Ishikawa (cell line): Measurements from ENCODE around the gene SENP6.

Source experiments
- CEBPB ChIP-seq: IDR thresholded peaks from 2 replicates; pipeline ENCODE4 v1.6.1; 2012
- CREB1 ChIP-seq: IDR thresholded peaks from 2 replicates; pipeline ENCODE4 v1.6.1; 2012; ENCODE audit warnings: low read depth
- EGR1 ChIP-seq: IDR thresholded peaks from 2 replicates; pipeline ENCODE4 v1.6.1; 2012
- EP300 ChIP-seq: IDR thresholded peaks from 2 replicates; pipeline ENCODE4 v1.6.1; 2012; ENCODE audit warnings: borderline replicate concordance
- FOXM1 ChIP-seq: IDR thresholded peaks from 2 replicates; pipeline ENCODE4 v1.6.1; 2012; ENCODE audit warnings: low read depth, borderline replicate concordance
- NFIC ChIP-seq: IDR thresholded peaks from 2 replicates; pipeline ENCODE4 v1.6.1; 2012
- RAD21 ChIP-seq: IDR thresholded peaks from 2 replicates; pipeline ENCODE4 v1.6.1; 2012; ENCODE audit warnings: low read depth
- TAF1 ChIP-seq: IDR thresholded peaks from 2 replicates; pipeline ENCODE4 v1.6.1; 2012; ENCODE audit warnings: low read depth, mild to moderate bottlenecking
- TCF12 ChIP-seq: IDR thresholded peaks from 2 replicates; pipeline ENCODE4 v1.6.1; 2012; ENCODE audit warnings: low read depth
- TEAD4 ChIP-seq: IDR thresholded peaks from 2 replicates; pipeline ENCODE4 v1.6.1; 2012
- YY1 ChIP-seq: IDR thresholded peaks from 2 replicates; pipeline ENCODE4 v1.6.1; 2012; ENCODE audit warnings: low read depth
- ZBTB7A ChIP-seq: IDR thresholded peaks from 2 replicates; pipeline ENCODE4 v1.6.1; 2012; ENCODE audit warnings: low read depth
- TF ChIP-seq, protein P1 (sequence below): IDR thresholded peaks from 2 replicates; pipeline ENCODE4 v1.6.1; 2012
- TF ChIP-seq, protein P2 (sequence below): IDR thresholded peaks from 2 replicates; pipeline ENCODE4 v1.6.1; 2012
- TF ChIP-seq, protein P3 (sequence below): IDR thresholded peaks from 2 replicates; pipeline ENCODE4 v1.6.1; 2012; ENCODE audit warnings: low read depth, mild to moderate bottlenecking

Gene SENP6

DNA sequence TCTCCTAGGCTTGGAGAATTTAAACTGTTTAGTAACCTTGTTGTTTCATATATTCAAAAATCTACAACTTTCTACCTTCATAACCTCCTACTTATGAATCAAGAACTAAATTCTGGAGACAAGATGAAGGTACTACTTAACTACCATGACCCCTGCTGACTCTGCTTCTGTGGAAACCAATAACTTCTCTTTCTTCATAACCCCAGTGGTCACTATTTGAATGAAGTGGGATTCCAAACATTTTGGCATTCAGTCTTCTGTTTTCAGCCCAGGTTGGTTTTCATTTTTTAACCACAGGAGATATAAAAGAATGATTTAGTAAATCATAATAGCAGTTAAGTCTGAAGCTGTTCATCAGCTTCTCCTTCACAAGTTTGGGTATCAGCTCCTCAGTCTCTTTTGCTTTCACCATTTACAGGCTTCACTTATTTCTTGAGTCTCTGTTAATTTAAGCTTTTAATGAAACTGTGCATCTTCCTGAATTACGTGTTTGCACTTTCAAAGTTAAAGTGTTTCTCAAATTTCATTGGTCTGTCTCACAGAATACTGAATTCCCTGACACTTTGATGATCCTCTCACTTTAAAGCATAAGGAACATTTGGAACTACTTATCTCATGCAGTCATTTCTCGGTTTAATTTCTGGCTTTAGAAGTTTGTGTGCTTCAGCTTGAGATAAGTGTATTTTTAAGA is 9.5 kb downstream of the SENP6 start:
- TF ChIP-seq EP300 (no peak), TEAD4 (no peak), EGR1 (no peak), TCF12 (no peak), FOXM1 (no peak), TAF1 (no peak), ZBTB7A (no peak), CEBPB (no peak), NFIC (no peak), YY1 (no peak), CREB1 (no peak), RAD21 (no peak)
- TF ChIP-seq, protein P1, sequence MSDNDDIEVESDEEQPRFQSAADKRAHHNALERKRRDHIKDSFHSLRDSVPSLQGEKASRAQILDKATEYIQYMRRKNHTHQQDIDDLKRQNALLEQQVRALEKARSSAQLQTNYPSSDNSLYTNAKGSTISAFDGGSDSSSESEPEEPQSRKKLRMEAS: no peak
- TF ChIP-seq, protein P2, sequence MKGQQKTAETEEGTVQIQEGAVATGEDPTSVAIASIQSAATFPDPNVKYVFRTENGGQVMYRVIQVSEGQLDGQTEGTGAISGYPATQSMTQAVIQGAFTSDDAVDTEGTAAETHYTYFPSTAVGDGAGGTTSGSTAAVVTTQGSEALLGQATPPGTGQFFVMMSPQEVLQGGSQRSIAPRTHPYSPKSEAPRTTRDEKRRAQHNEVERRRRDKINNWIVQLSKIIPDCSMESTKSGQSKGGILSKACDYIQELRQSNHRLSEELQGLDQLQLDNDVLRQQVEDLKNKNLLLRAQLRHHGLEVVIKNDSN: no peak
- TF ChIP-seq, protein P3, sequence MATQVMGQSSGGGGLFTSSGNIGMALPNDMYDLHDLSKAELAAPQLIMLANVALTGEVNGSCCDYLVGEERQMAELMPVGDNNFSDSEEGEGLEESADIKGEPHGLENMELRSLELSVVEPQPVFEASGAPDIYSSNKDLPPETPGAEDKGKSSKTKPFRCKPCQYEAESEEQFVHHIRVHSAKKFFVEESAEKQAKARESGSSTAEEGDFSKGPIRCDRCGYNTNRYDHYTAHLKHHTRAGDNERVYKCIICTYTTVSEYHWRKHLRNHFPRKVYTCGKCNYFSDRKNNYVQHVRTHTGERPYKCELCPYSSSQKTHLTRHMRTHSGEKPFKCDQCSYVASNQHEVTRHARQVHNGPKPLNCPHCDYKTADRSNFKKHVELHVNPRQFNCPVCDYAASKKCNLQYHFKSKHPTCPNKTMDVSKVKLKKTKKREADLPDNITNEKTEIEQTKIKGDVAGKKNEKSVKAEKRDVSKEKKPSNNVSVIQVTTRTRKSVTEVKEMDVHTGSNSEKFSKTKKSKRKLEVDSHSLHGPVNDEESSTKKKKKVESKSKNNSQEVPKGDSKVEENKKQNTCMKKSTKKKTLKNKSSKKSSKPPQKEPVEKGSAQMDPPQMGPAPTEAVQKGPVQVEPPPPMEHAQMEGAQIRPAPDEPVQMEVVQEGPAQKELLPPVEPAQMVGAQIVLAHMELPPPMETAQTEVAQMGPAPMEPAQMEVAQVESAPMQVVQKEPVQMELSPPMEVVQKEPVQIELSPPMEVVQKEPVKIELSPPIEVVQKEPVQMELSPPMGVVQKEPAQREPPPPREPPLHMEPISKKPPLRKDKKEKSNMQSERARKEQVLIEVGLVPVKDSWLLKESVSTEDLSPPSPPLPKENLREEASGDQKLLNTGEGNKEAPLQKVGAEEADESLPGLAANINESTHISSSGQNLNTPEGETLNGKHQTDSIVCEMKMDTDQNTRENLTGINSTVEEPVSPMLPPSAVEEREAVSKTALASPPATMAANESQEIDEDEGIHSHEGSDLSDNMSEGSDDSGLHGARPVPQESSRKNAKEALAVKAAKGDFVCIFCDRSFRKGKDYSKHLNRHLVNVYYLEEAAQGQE: no peak

DNA sequence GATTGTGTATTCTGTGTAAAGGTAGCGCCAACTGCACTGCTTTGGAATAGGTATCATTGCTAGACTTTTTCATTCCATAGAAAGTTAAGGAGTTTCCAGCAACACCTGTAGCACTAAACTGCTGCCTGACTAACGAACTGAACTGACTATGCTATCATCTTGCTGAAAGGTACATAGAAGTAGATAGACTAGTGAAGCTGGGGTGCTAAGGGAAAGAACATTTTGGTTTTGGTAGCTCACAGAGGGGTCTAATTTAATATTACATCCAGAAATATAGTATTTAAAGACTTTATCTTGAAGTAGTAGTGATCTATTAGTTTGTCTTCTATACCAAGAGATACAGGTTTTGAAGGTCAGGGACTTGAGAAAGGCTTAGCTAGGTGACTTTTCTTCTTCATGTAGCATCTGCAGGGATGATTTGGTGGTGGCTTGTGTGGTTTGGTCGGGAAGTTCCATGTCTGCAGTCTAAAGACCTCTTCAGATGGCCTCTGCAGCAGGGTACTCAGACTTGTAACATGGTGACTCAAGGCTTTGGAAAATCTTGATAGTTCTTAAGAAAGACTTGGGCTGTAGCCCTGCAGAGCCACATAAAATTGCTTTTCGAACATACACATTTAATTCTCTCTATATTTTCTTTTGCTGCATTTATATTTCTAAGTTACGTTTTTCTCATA is 10.2 kb downstream of the SENP6 start:
- no peak for TF ChIP-seq RAD21
- TF ChIP-seq, protein P3: no peak
- no peak for TF ChIP-seq TCF12
- no peak for TF ChIP-seq FOXM1
- no peak for TF ChIP-seq TAF1
- no peak for TF ChIP-seq CREB1
- TF ChIP-seq CEBPB: no peak
- no peak for TF ChIP-seq TEAD4
- no peak for TF ChIP-seq EP300
- no peak for TF ChIP-seq NFIC
- TF ChIP-seq, protein P1: no peak
- TF ChIP-seq YY1: no peak
- TF ChIP-seq, protein P2: no peak
- no peak for TF ChIP-seq ZBTB7A
- TF ChIP-seq EGR1: no peak

DNA sequence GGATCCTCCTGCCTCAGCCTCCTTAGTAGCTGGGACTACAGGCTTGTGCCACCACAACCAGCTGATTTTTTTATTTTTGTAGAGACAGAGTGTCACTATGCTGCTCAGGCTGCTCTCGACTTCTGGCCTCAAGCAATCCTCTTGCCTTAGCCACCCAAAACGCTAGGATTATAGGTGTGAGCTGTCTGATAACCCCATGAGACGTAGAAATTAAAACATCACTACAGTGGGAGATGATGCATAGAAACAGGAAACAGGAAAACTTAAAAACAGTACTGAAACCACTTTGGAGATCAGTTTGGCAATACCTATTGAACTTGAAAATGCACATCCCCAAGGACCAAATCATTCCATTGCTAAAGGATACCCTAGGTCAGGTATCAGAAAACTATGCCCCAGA is 10.8 kb downstream of the SENP6 start:
- TF ChIP-seq YY1 (no peak), CEBPB (no peak), TEAD4 (no peak), TAF1 (no peak), TCF12 (no peak), CREB1 (no peak), EGR1 (no peak), ZBTB7A (no peak), EP300 (no peak), FOXM1 (no peak), NFIC (no peak), RAD21 (no peak)
- TF ChIP-seq, protein P3: no peak
- TF ChIP-seq, protein P1: no peak
- TF ChIP-seq, protein P2: no peak
